ENCODE measurements around the gene CS. TPM values are rescaled to one million over a fixed set of nuclear protein-coding genes. Genes with fewer than 3 reads are reported as not detected.
"Not testable (repeated sequence)": the region's sequence is repeated elsewhere in the genome, so short reads cannot be mapped to it uniquely, and the experiment has no call there.

Gene CS
- total RNA-seq, 1 experiment from 2014 or later: 254 TPM

DNA sequence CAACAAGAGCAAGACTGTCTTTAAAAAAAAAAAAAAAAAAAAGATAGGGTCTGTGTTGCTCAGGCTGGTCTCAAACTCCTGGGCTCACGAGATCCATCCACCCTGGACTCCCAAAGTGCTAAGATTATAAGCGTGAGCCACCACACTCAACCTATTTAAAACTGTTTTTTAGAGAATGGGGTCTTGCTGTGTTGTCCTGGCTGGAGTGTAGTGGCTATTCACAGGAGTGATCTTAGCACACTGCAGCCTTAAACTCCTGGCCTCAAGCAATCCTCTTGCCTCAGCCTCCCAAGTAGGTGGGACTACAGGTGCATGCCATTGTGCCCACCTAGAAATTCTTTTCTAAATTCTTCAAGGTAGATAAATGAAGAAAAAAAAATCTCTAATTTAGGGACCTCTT is 25.8 kb downstream of the CS start:
- Mint-ChIP-seq H3K27ac (ENCODE audit: unreplicated experiment) (no peak overlapping the region), H3K27me3 (ENCODE audit: unreplicated experiment) (no peaks in the 10 kb centered on the region), H3K4me1 (ENCODE audit: low read depth, unreplicated experiment) (no peaks in the 10 kb centered on the region), H3K36me3 (ENCODE audit: insufficient read depth, unreplicated experiment) (peaks cover 68% of the 10 kb centered on the region), H3K4me3 (ENCODE audit: low read depth, unreplicated experiment) (no peak overlapping the region), H3K9me3 (ENCODE audit: low read depth, unreplicated experiment) (no peaks in the 10 kb centered on the region)
- BruUV-seq (replicated peaks): no TSS peak
- CTCF ChIA-PET: no interaction called here
- TF ChIP-seq, protein P1, sequence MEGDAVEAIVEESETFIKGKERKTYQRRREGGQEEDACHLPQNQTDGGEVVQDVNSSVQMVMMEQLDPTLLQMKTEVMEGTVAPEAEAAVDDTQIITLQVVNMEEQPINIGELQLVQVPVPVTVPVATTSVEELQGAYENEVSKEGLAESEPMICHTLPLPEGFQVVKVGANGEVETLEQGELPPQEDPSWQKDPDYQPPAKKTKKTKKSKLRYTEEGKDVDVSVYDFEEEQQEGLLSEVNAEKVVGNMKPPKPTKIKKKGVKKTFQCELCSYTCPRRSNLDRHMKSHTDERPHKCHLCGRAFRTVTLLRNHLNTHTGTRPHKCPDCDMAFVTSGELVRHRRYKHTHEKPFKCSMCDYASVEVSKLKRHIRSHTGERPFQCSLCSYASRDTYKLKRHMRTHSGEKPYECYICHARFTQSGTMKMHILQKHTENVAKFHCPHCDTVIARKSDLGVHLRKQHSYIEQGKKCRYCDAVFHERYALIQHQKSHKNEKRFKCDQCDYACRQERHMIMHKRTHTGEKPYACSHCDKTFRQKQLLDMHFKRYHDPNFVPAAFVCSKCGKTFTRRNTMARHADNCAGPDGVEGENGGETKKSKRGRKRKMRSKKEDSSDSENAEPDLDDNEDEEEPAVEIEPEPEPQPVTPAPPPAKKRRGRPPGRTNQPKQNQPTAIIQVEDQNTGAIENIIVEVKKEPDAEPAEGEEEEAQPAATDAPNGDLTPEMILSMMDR (IDR thresholded peaks at IDR 0.05; ENCODE audit: unreplicated experiment): no peak
- DNase-seq: no peak
- intact Hi-C loops (cut with micrococcal nuclease; ENCODE audit: unreplicated experiment): no loop called here

DNA sequence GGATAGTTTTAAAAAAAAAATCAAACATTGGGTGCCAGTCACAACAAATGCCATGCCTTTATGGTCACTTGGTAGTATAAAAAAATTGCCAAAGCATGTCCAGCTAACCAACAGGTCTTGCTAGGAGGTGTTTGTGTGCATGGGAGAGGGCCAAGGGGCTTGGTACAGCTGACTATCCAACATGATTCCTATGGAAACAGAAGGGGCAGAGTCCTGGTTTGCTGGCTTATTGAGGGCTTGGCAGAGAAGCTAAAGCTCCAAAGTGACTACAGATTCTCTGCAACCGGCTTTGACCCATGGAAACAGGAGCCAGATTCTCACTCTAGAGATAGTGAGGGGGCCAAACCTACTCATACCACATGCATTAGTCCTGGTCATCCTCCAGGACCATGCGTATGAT is 27.7 kb downstream of the CS start:
- BruUV-seq (replicated peaks): TSS peak; percentile 44
- not testable (repeated sequence) for H3K4me3 Mint-ChIP-seq (ENCODE audit: low read depth, unreplicated experiment); H3K4me1 Mint-ChIP-seq (ENCODE audit: low read depth, unreplicated experiment)

DNA sequence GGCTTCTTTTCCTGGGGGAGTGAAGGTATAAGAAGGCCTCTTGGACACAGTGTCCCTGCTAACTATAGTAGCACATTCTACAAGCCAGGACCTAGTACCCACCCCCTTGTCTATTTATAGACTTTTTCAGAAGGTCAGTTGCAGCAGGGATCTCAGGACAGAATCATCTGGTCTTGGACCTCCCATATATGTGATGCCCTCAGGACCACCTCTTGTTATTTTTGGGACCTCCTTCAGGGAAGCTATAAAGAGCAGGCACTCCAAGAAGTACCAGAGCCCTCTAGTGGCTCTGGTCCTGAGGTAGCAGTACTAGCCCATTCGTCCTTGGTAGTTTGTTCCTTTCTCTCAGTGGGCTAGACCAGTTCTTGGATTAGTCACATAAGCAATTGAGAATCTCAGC is 29.1 kb downstream of the CS start:
- Mint-ChIP-seq H3K4me3 (ENCODE audit: low read depth, unreplicated experiment) (no peak overlapping the region), H3K4me1 (ENCODE audit: low read depth, unreplicated experiment) (peaks cover 8% of the 10 kb centered on the region), H3K27me3 (ENCODE audit: unreplicated experiment) (no peaks in the 10 kb centered on the region), H3K9me3 (ENCODE audit: low read depth, unreplicated experiment) (no peaks in the 10 kb centered on the region), H3K27ac (ENCODE audit: unreplicated experiment) (no peak overlapping the region), H3K36me3 (ENCODE audit: insufficient read depth, unreplicated experiment) (peaks cover 60% of the 10 kb centered on the region)
- CTCF ChIA-PET: interaction anchor here (0.6 to 1.0 kb wide), 3 partner anchors 13 to 427 kb away, joined by 3 to 4 read pairs (median 3); partner anchors contain the start of gene ANKRD52
- BruUV-seq (replicated peaks): no TSS peak
- TF ChIP-seq, protein P1 (IDR thresholded peaks at IDR 0.05; ENCODE audit: unreplicated experiment): no peak
- no peak for DNase-seq
- intact Hi-C loops (cut with micrococcal nuclease; ENCODE audit: unreplicated experiment): no loop called here

More for the DNA sequence above, 27.7 kb downstream of the CS start:
- H3K27ac Mint-ChIP-seq (ENCODE audit: unreplicated experiment); intact Hi-C loops (cut with micrococcal nuclease; ENCODE audit: unreplicated experiment); CTCF ChIA-PET; DNase-seq; H3K27me3 Mint-ChIP-seq (ENCODE audit: unreplicated experiment); H3K9me3 Mint-ChIP-seq (ENCODE audit: low read depth, unreplicated experiment): not testable (repeated sequence)
- peaks cover 57% of the 10 kb centered on the region for H3K36me3 Mint-ChIP-seq (ENCODE audit: insufficient read depth, unreplicated experiment)

DNA sequence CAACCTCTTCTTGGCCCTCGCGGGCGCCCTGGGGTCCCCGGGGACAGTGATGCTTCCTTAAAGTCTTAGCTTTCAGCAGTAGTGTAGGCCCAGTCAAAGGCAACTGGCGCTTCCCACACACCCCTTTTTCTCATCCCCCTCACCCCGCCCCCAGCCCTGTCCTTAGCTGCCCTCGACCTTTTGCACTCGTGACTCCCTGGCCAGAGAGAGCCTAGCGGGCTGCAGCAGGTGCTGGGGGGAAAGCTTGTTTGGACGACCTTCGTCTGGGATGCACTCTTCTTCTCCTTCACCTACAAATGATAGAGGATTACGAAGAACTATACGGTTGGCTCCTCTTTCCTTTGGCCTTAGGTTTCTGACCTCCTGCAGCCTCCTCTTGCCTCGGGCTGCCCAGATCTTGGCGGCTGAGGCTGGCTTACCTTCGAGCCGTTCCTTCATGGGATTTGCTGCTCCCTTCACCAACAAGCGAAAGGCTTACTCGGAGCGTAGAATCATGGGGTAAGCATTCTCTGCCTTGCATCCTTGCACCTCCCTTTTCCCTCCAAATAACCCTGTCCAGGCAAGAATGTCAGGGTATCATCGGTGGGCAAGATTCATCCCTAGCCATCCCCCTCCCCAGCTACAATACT is 32.6 kb downstream of the CS start:
- TF ChIP-seq, protein P1 (IDR thresholded peaks at IDR 0.05; ENCODE audit: unreplicated experiment): no peak
- peaks cover 8% of the 10 kb centered on the region for H3K4me1 Mint-ChIP-seq (ENCODE audit: low read depth, unreplicated experiment)
- H3K27ac Mint-ChIP-seq (ENCODE audit: unreplicated experiment): no peak overlapping the region
- CTCF ChIA-PET: interaction anchor here (0.5 to 1.4 kb wide), 4 partner anchors 10 to 94 kb away, joined by 3 to 6 read pairs (median 4); partner anchors contain the start of genes ANKRD52 and RNF41
- intact Hi-C loops (cut with micrococcal nuclease; ENCODE audit: unreplicated experiment): no loop called here
- no peaks in the 10 kb centered on the region for H3K9me3 Mint-ChIP-seq (ENCODE audit: low read depth, unreplicated experiment)
- H3K4me3 Mint-ChIP-seq (ENCODE audit: low read depth, unreplicated experiment): peak overlapping the region; percentile 99
- no TSS peak for BruUV-seq (replicated peaks)
- peaks cover 42% of the 10 kb centered on the region for H3K36me3 Mint-ChIP-seq (ENCODE audit: insufficient read depth, unreplicated experiment)
- H3K27me3 Mint-ChIP-seq (ENCODE audit: unreplicated experiment): no peaks in the 10 kb centered on the region
- DNase-seq: no peak

Measured in Calu3 (cell line).